ENCODE measurements around the gene PSTK. TPM values are rescaled to one million over a fixed set of nuclear protein-coding genes. Genes with fewer than 3 reads are reported as not detected.
A peak's percentile ranks its signal among the peaks of the same experiment; 100 is the strongest.

PSTK gene
- total RNA-seq, 1 experiment from 2014 or later = 2.0 TPM

DNA sequence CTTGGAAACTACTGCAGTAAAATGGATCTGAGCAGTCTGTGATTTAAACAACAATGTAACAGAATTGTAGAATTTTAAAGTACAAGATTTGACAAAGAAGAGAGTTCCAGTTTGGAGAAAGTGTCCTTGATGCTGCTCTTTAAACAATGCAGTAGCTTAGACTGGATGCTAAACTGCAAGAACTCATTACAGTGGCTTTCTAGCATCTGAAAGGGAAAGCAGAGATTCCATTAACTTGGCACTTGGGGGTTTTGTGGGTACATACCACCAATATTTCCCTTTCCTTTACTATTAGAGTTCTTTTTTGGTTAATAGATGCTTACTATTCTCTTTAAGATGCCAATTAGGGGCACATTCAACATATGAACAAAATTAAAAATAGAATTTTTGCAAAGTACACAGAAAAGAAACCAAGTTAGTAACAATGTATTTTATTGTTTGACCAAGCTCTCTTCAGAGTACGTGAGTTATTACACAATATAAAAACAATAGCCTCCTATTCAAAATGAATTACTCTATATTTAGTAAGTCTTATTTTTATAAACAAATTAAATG, 11.9 kb downstream of the PSTK start:
- DNase-seq (ENCODE audit: low spot score) = no peak

DNA sequence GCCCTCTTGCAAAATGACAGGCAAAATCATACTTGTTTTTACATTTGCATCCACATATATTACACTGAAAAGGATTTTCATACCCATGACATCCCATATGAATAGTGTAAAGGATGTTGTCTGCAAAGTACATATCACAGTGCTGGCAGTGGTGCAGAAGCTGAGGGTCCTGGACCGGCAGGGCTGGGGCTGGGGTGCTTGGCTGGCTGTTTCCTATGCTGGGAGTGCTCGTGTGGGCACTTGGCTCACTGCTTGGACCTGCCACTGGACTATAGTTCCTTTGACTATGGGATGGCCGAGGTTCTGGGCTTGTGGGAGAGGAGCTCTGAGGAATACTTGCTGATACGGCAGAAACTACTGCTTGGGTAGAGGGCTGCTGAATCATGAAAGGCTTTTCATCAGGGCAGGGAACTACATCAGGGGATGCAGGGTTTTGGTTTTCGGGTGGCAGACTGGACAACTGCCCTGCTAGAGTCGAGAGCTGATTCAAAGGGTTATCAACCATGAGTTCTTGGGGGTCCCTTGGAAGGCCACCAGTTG, 13.7 kb downstream of the PSTK start:
- no peak for DNase-seq (ENCODE audit: low spot score)

DNA sequence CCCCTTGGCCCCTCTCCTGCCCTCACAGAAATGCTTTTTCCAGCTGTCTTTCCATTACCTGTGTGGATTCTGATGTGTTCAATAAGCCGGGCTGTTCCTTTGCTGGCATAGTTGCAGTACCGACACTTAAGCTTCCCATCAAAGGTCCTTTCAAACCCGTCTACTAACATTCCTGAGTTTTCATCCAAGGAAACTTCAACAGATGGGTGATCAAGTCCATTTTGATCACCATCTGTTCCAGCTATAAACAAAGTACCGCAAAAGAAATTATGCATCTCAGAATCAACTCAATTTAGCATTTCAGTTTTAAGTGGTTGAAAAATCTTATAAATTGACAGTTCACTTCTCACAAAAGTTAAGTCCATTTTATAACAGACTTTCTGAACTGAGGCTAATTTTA, 15.7 kb downstream of the PSTK start:
- DNase-seq (ENCODE audit: low spot score) = no peak

DNA sequence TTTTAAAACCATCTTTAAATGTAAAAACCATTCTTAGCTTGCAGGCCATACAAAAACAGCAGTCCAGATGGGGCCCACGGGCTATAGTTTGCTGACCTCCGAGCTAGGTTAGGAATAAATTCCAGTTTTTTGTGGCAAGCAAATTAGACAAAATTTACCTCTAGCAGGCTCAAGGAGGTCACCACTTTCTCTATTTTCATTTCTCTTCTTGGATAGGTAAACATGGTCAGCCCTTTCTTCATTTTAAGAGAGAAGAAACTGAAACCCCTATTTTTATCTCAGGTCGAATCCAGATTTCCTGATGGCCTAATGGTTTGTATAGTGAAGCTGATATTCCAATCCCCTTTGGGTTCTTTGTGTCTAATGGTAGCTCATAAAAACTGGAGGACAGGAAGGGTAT, 17.7 kb downstream of the PSTK start:
- no peak for DNase-seq (ENCODE audit: low spot score)

GRCh38 chr10:122998360-122998917, 18.2 kb downstream of the PSTK start:
- DNase-seq (ENCODE audit: low spot score) = no peak

- DNase-seq (ENCODE audit: low spot score) = no peak
These were observed 18.7 kb downstream of the PSTK start for GRCh38 chr10:122998934-122999333.

DNA sequence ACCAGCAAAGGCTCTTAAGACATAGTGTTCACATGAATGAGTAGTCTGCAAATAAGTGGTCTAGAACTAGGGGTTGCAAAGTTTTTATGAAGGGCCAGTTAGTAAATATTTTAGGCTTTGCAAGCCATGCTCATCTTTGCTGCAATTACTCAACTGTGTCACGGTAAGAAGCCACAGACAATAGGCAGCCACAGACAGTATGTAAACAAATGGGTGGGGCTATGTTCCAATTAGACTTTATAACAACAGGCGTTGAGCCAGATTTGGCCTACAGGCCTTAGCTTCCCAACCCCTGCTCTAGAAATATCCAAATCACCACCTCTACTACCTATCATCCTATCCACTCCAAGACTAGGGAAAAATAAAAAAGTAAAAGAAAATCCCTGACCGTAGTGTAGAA, 19.1 kb downstream of the PSTK start:
- DNase-seq (ENCODE audit: low spot score) = no peak

GRCh38 chr10:123000155-123000554, 20.0 kb downstream of the PSTK start:
- no peak for DNase-seq (ENCODE audit: low spot score)

GRCh38 chr10:123001370-123001769, 21.2 kb downstream of the PSTK start:
- no peak for DNase-seq (ENCODE audit: low spot score)

DNA sequence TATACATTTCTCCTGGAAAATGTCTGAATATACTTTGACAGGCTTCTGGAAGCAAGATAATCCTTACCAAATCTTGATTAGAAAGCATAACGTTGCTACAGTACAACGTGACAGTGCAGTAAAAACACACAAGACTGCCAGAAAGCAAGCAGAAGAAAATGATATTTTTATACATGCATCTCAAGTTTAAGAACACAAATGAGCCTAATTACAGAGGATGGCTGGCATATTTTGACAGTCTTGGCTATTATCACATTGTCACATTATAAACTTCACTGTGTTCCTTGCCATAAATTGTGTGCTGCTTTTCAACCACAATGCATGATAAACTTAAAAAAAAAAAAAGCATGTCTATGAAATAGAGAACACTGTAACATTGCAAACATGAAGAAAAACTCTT, 24.1 kb downstream of the PSTK start:
- no peak for DNase-seq (ENCODE audit: low spot score)

- DNase-seq (ENCODE audit: low spot score) = peak; percentile 17
These were observed 27.6 kb downstream of the PSTK start for GRCh38 chr10:123007558-123008354.

DNA sequence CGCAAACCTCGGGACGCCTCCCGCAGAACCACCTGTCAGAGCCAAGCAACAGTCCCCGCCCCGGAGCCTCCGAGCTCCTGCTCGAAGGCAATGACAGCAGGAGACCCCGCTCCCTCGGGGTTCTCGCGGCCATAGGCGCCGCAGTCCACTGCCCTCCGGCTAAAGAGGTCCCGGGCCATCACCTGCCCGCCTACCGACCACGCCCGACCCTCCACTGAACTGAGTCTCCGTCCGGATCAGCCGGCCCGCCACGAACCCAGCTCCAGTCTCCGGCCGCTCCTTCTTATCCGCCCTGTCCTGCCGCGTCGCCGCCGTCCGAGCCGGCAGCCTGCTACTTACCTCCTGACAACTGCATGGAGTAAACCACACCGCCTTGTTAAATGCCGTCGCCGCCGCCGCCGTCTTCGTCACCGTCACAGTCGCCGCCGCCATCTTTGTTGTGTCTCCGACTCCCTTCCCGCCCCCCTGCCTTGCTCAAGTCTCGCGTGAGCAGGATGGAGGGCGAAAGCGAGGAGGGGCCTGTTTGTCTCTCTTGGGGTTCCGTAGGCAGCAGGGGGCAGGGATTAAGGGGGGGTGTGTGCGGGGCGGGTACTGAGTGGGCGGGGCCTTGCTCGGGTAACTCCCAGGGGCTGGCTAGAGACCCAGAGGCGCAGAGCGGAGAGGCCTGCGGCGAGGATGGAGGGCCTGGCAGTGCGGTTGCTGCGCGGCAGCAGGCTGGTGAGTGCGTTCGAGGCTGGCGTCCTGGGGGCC, 28.3 kb downstream of the PSTK start, which contains the start of the genes ACADSB and IKZF5:
TSS of gene ACADSB (plus strand) at position 652 of the 750 bp plus-strand sequence. CDS start at position 676, 24 bp downstream.
TSS of gene IKZF5 (minus strand) at position 441 of the 750 bp plus-strand sequence. CDS start 10,170 bp downstream, outside the sequence.
- DNase-seq (ENCODE audit: low spot score) = peak; percentile 82

- no peak for DNase-seq (ENCODE audit: low spot score)
These were observed 29.1 kb downstream of the PSTK start for GRCh38 chr10:123009105-123009820.

GRCh38 chr10:123011987-123012386, 31.8 kb downstream of the PSTK start:
- DNase-seq (ENCODE audit: low spot score) = no peak

DNA sequence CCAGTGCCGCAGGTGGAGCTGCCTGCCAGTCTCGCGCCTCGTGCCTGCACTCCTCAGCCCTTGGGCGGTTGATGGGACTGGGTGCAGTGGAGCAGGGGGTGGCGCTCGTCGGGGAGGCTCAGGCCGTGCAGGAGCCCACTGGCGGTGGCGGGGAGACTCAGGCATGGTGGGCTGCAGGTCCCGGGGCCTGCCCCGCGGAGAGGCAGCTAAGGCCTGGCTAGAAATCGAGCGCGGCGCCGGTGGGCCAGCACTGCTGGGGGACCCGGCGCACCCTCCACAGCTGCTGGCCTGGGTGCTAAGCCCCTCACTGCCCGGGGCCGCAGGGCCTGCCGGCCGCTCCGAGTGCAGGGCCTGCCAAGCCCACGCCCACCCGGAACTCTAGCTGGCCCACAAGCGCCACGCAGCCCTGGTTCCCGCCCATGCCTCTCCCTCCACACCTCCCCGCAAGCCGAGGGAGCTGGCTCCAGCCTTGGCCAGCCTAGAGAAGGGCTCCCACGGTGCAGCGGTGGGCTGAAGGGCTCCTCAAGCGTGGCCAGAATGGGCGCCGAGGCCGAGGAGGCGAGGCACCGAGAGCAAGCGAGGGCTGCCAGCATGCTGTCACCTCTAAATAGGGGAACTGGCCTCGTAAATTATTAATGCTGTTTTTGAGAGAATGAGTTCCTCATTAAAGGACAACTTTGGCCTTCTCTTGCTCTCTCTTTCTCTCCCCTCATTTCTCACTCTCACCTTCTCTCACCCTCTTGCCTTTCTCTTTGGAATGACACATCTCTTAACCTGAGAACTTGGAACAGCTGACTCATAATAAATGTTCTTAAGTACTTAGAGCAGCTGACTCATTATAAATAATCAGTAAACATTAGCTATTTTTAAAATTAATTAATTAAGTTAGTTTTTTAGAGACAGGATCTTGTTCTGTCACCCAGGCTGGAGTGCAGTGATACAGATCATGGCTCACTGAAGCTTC, 33.5 kb downstream of the PSTK start:
- DNase-seq (ENCODE audit: low spot score) = no peak

- no peak for DNase-seq (ENCODE audit: low spot score)
These were observed 34.6 kb downstream of the PSTK start for GRCh38 chr10:123014772-123015171.

GRCh38 chr10:123016228-123016627, 36.0 kb downstream of the PSTK start:
- DNase-seq (ENCODE audit: low spot score) = no peak

- no peak for DNase-seq (ENCODE audit: low spot score)
These were observed 37.4 kb downstream of the PSTK start for GRCh38 chr10:123017421-123018165.

- DNase-seq (ENCODE audit: low spot score) = no peak
These were observed 38.3 kb downstream of the PSTK start for GRCh38 chr10:123018531-123018930.

Data from A172 (cell line).